Endodermal cell (in vitro differentiated cells): ENCODE data around the gene KRTAP4-3. TPM values are rescaled to one million over a fixed set of nuclear protein-coding genes. Genes with fewer than 3 reads are reported as not detected.
"Not testable (repeated sequence)": the region's sequence is repeated elsewhere in the genome, so short reads cannot be mapped to it uniquely, and the experiment has no call there.

ENCODE experiments used
- DNase-seq: peaks from one replicate; pipeline ENCODE4 v3.0.0-alpha.2; 2017
- H3K27ac ChIP-seq: 2 replicates; pipeline ENCODE4 v1.5.1; 2013; ENCODE audit warnings: mild to moderate bottlenecking, low read depth, low read length, moderate library complexity
- H3K27me3 ChIP-seq: 2 replicates; pipeline ENCODE4 v1.6.1; 2013; ENCODE audit warnings: mild to moderate bottlenecking, low read length, moderate library complexity; ENCODE audit not compliant: insufficient read depth, control insufficient read depth, poor library complexity, severe bottlenecking
- H3K36me3 ChIP-seq: 2 replicates; pipeline ENCODE4 v1.7.0; 2013; ENCODE audit warnings: mild to moderate bottlenecking, low read length, moderate library complexity; ENCODE audit not compliant: control insufficient read depth, insufficient read depth
- H3K4me1 ChIP-seq: one replicate; pipeline ENCODE4 v1.7.0; 2013; ENCODE audit warnings: low read length; ENCODE audit not compliant: control insufficient read depth, insufficient read depth
- H3K4me3 ChIP-seq: 2 replicates; pipeline ENCODE4 v1.5.1; 2013; ENCODE audit warnings: mild to moderate bottlenecking, low read length, moderate library complexity
- H3K9ac ChIP-seq: 2 replicates; pipeline ENCODE4 v1.6.1; 2013; ENCODE audit warnings: mild to moderate bottlenecking, low read length, moderate library complexity; ENCODE audit not compliant: poor library complexity, severe bottlenecking; ENCODE audit errors: extremely low read depth
- H3K9me3 ChIP-seq: 2 replicates; pipeline ENCODE4 v1.6.1; 2013; ENCODE audit warnings: mild to moderate bottlenecking, low read length, moderate library complexity; ENCODE audit not compliant: control insufficient read depth
- H3K27ac Mint-ChIP-seq: 2 replicates; pipeline ENCODE4 v1.8.0; 2020; ENCODE audit warnings: mixed read lengths
- H3K27me3 Mint-ChIP-seq: 2 replicates; pipeline ENCODE4 v1.8.0; 2021; ENCODE audit warnings: mild to moderate bottlenecking, mixed read lengths; ENCODE audit not compliant: insufficient read depth
- H3K36me3 Mint-ChIP-seq: 2 replicates; pipeline ENCODE4 v1.8.0; 2020; ENCODE audit warnings: low read depth, mixed read lengths
- H3K4me1 Mint-ChIP-seq: 2 replicates; pipeline ENCODE4 v1.8.0; 2020; ENCODE audit warnings: mixed read lengths
- H3K4me3 Mint-ChIP-seq: 2 replicates; pipeline ENCODE4 v1.8.0; 2020; ENCODE audit warnings: mild to moderate bottlenecking, moderate library complexity, mixed read lengths
- H3K9me3 Mint-ChIP-seq: 2 replicates; pipeline ENCODE4 v1.8.0; 2020; ENCODE audit warnings: mild to moderate bottlenecking, mixed read lengths
- CTCF ChIP-seq: fragments of 200-600 bp; sonication (generic); conservative IDR thresholded peaks from 2 replicates; pipeline ENCODE4 v1.5.0; 2021; ENCODE audit warnings: antibody characterized with exemption, mild to moderate bottlenecking
- WGBS, 2 experiments: methylation state at CpG; one replicate each; pipeline versions ENCODE4 v1.1.5 to v1.1.7; 2013; ENCODE audit warnings: missing lambda C conversion rate in 2 of 2, mixed read lengths in 1 of 2; ENCODE audit not compliant: insufficient coverage in 1 of 2, insufficient read length in 1 of 2; 5-methylcytosine and 5-hydroxymethylcytosine counted together
- total RNA-seq, 2 donors: library from RNA; stranded (reverse); fragmentation: NEBNext Ultra II Directional in 1 of 2; extraction: Animal tissue kit (Norgen Biotek cat#: 25700) in 1 of 2; gene quantifications; 2 replicates in 1 of 2; 3 replicates in 1 of 2; pipeline ENCODE4 v1.2.1, GENCODE V29; 2021

Gene KRTAP4-3
- total RNA-seq, 2 donors from 2014 or later = not detected

DNA sequence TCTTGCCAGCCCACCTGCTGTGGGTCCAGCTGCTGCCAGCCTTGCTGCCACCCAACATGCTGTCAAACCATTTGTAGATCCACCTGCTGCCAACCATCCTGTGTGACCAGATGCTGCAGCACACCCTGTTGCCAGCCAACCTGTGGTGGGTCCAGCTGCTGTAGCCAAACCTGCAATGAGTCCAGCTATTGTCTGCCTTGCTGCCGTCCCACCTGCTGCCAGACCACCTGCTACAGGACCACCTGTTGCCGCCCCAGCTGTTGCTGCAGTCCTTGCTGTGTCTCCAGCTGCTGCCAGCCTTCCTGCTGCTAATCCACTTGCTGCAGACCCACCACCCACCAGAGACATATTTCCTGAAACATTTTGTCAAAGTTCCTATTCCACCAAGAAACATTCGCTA lies 22.3 kb upstream of the KRTAP4-3 start:
- no peaks in the 10 kb centered on the region for H3K36me3 ChIP-seq
- no peaks in the 10 kb centered on the region for H3K9me3 ChIP-seq
- Mint-ChIP-seq H3K36me3 (no peaks in the 10 kb centered on the region), H3K4me1 (no peaks in the 10 kb centered on the region), H3K27ac (no peak overlapping the region), H3K27me3 (peaks cover 5% of the 10 kb centered on the region), H3K9me3 (peaks cover 11% of the 10 kb centered on the region), H3K4me3 (no peak overlapping the region)
- H3K4me3 ChIP-seq = no peak overlapping the region
- TF ChIP-seq CTCF = no peak
- H3K9ac ChIP-seq = no peak overlapping the region
- no peaks in the 10 kb centered on the region for H3K27me3 ChIP-seq
- H3K4me1 ChIP-seq = no peaks in the 10 kb centered on the region
- DNase-seq = no peak
- WGBS, 2 experiments = 84 to 90% methylated on average over 3 of the region's 3 CpGs
- no peak overlapping the region for H3K27ac ChIP-seq

GRCh38 chr17:41189837-41190318 lies 21.9 kb upstream of the KRTAP4-3 start, which contains the start of gene KRTAP9-1:
KRTAP9-1 (plus strand) TSS chr17:41189887; CDS start chr17:41189887, 0 bp downstream.
- not testable (repeated sequence) for H3K36me3 ChIP-seq, DNase-seq, H3K27ac Mint-ChIP-seq, H3K4me1 ChIP-seq, H3K27me3 ChIP-seq, H3K4me3 ChIP-seq, H3K4me3 Mint-ChIP-seq, H3K9ac ChIP-seq, H3K9me3 ChIP-seq, H3K27ac ChIP-seq, H3K27me3 Mint-ChIP-seq, H3K36me3 Mint-ChIP-seq, H3K4me1 Mint-ChIP-seq
- WGBS, 2 experiments = 79 to 100% methylated on average over 1 of the region's 1 CpG
- H3K9me3 Mint-ChIP-seq = peaks cover 11% of the 10 kb centered on the region

DNA sequence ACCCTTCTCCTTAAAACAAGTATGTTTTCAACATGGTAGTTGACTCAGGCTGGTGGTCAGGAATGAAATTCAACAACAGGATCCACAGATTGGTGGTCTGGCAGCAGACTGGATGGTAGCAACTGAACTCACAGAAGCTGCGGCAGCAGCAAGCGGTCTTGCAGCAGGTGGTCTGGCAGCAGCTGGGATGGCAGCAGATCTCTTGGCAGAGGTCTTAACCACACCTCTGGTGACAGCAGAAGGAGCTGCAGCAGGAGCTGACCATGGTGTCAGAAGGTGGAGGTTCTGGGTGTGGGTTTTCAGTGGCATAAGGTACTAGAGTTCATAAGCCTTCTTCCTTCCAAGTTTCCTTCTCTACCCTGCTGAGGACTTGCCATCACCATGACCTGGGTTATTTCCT lies 18.9 kb upstream of the KRTAP4-3 start:
- H3K36me3 Mint-ChIP-seq = no peaks in the 10 kb centered on the region
- Histone ChIP-seq H3K27me3 (no peaks in the 10 kb centered on the region), H3K27ac (no peak overlapping the region), H3K4me1 (no peaks in the 10 kb centered on the region), H3K36me3 (no peaks in the 10 kb centered on the region), H3K9me3 (no peaks in the 10 kb centered on the region), H3K4me3 (no peak overlapping the region), H3K9ac (no peak overlapping the region)
- H3K9me3 Mint-ChIP-seq = no peaks in the 10 kb centered on the region
- no peak for DNase-seq
- H3K27ac Mint-ChIP-seq = no peak overlapping the region
- H3K27me3 Mint-ChIP-seq = peaks cover 5% of the 10 kb centered on the region
- WGBS, 2 experiments = 86 to 100% methylated on average over 1 to 2 of the region's 2 CpGs
- no peak for TF ChIP-seq CTCF
- H3K4me3 Mint-ChIP-seq = no peak overlapping the region
- peaks cover 1% of the 10 kb centered on the region for H3K4me1 Mint-ChIP-seq

- H3K36me3 ChIP-seq = no peaks in the 10 kb centered on the region
- H3K9me3 Mint-ChIP-seq = no peaks in the 10 kb centered on the region
- no peak overlapping the region for H3K4me3 Mint-ChIP-seq
- H3K9me3 ChIP-seq = no peaks in the 10 kb centered on the region
- H3K9ac ChIP-seq = no peak overlapping the region
- H3K4me1 ChIP-seq = no peaks in the 10 kb centered on the region
- DNase-seq = no peak
- peaks cover 3% of the 10 kb centered on the region for H3K27me3 Mint-ChIP-seq
- H3K4me3 ChIP-seq = no peak overlapping the region
- 75 to 82% methylated on average over 1 of the region's 1 CpG for whole genome bisulfite sequencing, 2 experiments
- peaks cover 1% of the 10 kb centered on the region for H3K4me1 Mint-ChIP-seq
- H3K27ac ChIP-seq = no peak overlapping the region
- no peaks in the 10 kb centered on the region for H3K27me3 ChIP-seq
- no peak for TF ChIP-seq CTCF
- H3K36me3 Mint-ChIP-seq = no peaks in the 10 kb centered on the region
- H3K27ac Mint-ChIP-seq = no peak overlapping the region
Observed at GRCh38 chr17:41185001-41185400, 17.0 kb upstream of the KRTAP4-3 start.
